Spleen (tissue), 7 donors: ENCODE results near the gene CSK.

Experiments
- POLR2A ChIP-seq, 3 donors: fragments of 450-650 bp; IDR thresholded peaks; one replicate each; pipeline ENCODE4 v1.5.1; 2017; ENCODE audit warnings: antibody characterized with exemption in 3 of 3, mild to moderate bottlenecking in 1 of 3
- POLR2AphosphoS5 ChIP-seq, 3 donors: sonication (generic); formaldehyde crosslinking; IDR thresholded peaks; one replicate each; pipeline ENCODE4 v1.5.1; 2017; ENCODE audit warnings: antibody characterized with exemption in 3 of 3
- TF ChIP-seq, protein P1 (sequence below), 11 experiments: fragments of 200-600 bp in 7 of 11; fragments of 450-650 bp in 4 of 11; sonication (generic) in 4 of 11; IDR thresholded peaks in 8 of 11; conservative IDR thresholded peaks in 3 of 11; 1 replicate in 7 of 11; 2 replicates in 4 of 11; pipeline versions ENCODE4 v1.4.0 to v1.8.0; 2016 to 2021; ENCODE audit warnings: antibody characterized with exemption in 11 of 11, inconsistent platforms in 4 of 11, mild to moderate bottlenecking in 1 of 11
- donor health status: DM: no; HTN: no; CAD: no; lungs with moderate emphysema.
- donor health status: DM: no; HTN: no; CAD: no.
- donor health status: DM: no; HTN: no; CAD: no.

DNA sequence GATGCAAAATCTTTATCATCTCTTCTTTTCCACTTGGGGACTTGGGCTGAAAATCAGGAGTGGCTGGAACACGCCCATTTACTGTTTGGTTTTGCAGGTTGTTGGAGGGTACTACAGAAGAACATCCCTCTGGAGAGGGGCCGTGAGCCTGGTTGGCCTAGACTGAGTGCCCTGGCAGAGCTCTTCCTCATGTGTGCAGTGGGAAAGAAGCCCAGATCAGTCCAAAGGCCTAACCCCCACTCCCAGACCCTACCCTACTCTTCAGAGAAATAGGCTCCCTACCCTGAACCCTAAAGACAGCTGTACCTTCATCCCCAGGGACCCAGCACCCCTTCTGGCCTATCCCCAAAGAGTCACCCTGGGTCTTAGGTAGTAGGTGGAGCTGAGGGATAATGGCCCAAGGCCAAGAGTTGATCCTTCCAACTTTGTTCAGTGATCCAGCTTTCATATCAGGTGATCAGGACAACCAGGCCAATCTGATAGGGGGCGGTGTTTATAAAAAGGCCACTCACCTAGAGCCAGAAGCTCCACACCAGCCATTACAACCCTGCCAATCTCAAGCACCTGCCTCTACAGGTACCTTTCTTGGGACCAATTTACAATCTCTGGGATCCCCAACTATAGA, 33.4 kb upstream of the CSK start, which contains the start of gene CYP1A2:
- TF ChIP-seq, protein P1, sequence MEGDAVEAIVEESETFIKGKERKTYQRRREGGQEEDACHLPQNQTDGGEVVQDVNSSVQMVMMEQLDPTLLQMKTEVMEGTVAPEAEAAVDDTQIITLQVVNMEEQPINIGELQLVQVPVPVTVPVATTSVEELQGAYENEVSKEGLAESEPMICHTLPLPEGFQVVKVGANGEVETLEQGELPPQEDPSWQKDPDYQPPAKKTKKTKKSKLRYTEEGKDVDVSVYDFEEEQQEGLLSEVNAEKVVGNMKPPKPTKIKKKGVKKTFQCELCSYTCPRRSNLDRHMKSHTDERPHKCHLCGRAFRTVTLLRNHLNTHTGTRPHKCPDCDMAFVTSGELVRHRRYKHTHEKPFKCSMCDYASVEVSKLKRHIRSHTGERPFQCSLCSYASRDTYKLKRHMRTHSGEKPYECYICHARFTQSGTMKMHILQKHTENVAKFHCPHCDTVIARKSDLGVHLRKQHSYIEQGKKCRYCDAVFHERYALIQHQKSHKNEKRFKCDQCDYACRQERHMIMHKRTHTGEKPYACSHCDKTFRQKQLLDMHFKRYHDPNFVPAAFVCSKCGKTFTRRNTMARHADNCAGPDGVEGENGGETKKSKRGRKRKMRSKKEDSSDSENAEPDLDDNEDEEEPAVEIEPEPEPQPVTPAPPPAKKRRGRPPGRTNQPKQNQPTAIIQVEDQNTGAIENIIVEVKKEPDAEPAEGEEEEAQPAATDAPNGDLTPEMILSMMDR (IDR thresholded peaks at IDR 0.05 in 8 of 11, conservative IDR thresholded peaks at IDR 0.05 in 3 of 11), result no peak
- TF ChIP-seq POLR2A (IDR thresholded peaks at IDR 0.05) (no peak), POLR2AphosphoS5 (IDR thresholded peaks at IDR 0.05) (no peak)
